Upper lobe of right lung (tissue), 1 donor: ENCODE data around the gene CDK18. TPM values are rescaled to one million over a fixed set of nuclear protein-coding genes. Genes with fewer than 3 reads are reported as not detected.

ENCODE experiments used
- ATAC-seq: fragments of 200-7000 bp; cut with Tn5 transposase; one replicate; pipeline ENCODE4 v1.9.1; 2020; ENCODE audit warnings: mild to moderate bottlenecking, moderate library complexity
- DNase-seq: peaks from one replicate; pipeline ENCODE4 v3.0.0-alpha.2; 2020
- H3K27ac ChIP-seq: fragments of 200-600 bp; one replicate; pipeline ENCODE4 v1.8.0; 2022
- H3K27me3 ChIP-seq: fragments of 200-600 bp; one replicate; pipeline ENCODE4 v1.8.0; 2022; ENCODE audit warnings: mild to moderate bottlenecking
- H3K36me3 ChIP-seq: fragments of 200-600 bp; one replicate; pipeline ENCODE4 v1.8.0; 2022
- H3K4me1 ChIP-seq: fragments of 200-600 bp; one replicate; pipeline ENCODE4 v1.8.0; 2022
- H3K4me3 ChIP-seq: fragments of 200-600 bp; one replicate; pipeline ENCODE4 v1.8.0; 2022; ENCODE audit warnings: mild to moderate bottlenecking
- H3K9me3 ChIP-seq: fragments of 200-600 bp; one replicate; pipeline ENCODE4 v1.8.0; 2022
- intact Hi-C: fragments of 100-400 bp; cut with DNase I; formaldehyde crosslinking; loops from one replicate; pipeline ENCODE4 v1.11.0; 2022
- total RNA-seq: library from RNA; stranded (reverse); fragmentation: NEBNext Ultra II Directional; extraction: Animal tissue kit (Norgen Biotek cat#: 25700); gene quantifications from one replicate; pipeline ENCODE4 v1.2.1, GENCODE V29; 2021
- TF ChIP-seq, protein P1 (sequence below): fragments of 200-600 bp; IDR thresholded peaks from one replicate; pipeline ENCODE4 v1.8.0; 2022; ENCODE audit warnings: antibody characterized with exemption
- donor health status: DM: no; HTN: yes; CAD: no; lungs with severe emphysema.

Gene CDK18
- total RNA-seq, 1 donor from 2014 or later, result 31.6 TPM

DNA sequence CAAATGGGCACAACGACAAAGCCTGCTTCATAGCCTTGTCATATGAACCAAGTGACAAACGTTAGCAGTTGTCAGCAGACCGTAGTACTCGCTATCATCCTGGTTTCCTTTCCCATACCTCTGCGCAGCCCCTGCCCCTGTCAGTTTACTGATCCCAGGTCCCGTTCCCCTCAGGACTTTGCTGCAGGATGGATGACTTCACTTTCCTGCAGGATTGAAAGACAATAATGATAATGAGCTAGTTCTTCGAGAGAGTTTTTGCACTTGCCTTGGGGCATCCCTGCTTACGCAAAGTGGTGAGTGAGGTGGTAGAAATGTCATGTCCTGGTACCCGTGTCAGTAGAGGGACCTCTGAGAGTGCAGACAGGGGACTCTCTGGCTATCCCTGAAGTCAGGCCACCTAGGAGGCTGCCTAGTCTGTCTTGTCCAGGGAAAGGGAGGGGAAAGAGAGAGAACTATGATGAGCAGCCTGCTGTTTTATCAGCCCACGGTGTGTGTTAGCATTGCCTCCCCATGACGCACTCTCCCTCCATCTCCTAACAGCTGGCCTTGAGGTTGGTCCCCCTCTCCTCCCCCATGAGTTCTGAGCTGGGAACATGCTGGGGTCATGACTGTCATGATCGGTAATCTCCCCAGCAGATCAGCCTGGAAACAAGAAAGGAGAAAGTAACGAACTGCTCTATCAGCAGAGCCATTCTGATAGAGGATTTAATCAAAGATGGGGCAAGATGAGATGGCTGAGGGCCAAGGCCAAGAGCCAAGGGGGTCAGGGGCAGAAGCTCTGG lies 73.6 kb downstream of the CDK18 start:
- no peaks in the 10 kb centered on the region for H3K36me3 ChIP-seq
- DNase-seq (peak; percentile 19), ATAC-seq (no peak)
- no peak overlapping the region for H3K27ac ChIP-seq
- H3K4me1 ChIP-seq, result peaks cover 2% of the 10 kb centered on the region
- TF ChIP-seq, protein P1, sequence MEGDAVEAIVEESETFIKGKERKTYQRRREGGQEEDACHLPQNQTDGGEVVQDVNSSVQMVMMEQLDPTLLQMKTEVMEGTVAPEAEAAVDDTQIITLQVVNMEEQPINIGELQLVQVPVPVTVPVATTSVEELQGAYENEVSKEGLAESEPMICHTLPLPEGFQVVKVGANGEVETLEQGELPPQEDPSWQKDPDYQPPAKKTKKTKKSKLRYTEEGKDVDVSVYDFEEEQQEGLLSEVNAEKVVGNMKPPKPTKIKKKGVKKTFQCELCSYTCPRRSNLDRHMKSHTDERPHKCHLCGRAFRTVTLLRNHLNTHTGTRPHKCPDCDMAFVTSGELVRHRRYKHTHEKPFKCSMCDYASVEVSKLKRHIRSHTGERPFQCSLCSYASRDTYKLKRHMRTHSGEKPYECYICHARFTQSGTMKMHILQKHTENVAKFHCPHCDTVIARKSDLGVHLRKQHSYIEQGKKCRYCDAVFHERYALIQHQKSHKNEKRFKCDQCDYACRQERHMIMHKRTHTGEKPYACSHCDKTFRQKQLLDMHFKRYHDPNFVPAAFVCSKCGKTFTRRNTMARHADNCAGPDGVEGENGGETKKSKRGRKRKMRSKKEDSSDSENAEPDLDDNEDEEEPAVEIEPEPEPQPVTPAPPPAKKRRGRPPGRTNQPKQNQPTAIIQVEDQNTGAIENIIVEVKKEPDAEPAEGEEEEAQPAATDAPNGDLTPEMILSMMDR, result no peak
- intact Hi-C loops, result no loop called here
- no peaks in the 10 kb centered on the region for H3K27me3 ChIP-seq
- H3K4me3 ChIP-seq, result no peak overlapping the region
- H3K9me3 ChIP-seq, result no peaks in the 10 kb centered on the region

DNA sequence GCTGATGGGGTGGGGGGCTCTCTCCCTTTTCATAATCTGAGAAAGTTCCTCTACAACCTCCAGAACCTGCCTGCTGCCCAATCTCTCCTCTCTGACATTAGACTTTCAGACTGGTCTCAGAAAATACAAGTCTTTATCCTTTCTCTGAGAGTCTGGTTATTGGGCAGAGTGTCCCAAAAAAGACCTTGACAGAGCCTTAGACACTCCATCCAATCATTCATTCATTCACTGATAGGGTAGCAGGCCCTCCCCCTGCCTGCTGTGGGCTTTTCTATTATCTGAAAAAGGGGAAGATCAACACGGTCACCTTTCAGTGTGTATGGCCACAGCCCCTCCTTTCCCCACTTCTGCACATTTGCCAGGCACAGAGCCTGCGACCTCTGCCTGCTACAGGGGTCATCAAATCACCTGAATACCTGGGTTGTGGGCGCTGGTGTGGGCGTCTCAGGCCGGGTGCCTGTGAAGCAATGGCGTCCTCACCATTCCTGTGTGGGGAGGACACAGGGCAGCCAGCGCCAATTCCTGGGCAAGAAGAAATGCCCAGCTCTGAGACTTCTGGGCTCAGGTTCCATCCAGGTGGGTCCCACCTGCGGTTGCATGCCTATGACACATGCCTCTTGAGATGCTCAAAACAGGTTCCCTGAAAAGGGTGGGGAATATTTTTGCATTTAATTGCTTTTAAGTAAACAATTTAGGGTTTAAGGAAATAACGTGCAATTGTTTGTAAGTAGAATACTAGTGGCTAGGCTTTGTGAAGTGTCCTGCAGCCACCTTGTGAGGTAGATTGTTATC lies 74.5 kb downstream of the CDK18 start:
- DNase-seq (peak; percentile 57), ATAC-seq (no peak)
- H3K27me3 ChIP-seq, result no peaks in the 10 kb centered on the region
- H3K27ac ChIP-seq, result no peak overlapping the region
- intact Hi-C loops, result no loop called here
- no peaks in the 10 kb centered on the region for H3K36me3 ChIP-seq
- peaks cover 10% of the 10 kb centered on the region for H3K4me1 ChIP-seq
- no peak overlapping the region for H3K4me3 ChIP-seq
- no peaks in the 10 kb centered on the region for H3K9me3 ChIP-seq
- TF ChIP-seq, protein P1, result no peak

DNA sequence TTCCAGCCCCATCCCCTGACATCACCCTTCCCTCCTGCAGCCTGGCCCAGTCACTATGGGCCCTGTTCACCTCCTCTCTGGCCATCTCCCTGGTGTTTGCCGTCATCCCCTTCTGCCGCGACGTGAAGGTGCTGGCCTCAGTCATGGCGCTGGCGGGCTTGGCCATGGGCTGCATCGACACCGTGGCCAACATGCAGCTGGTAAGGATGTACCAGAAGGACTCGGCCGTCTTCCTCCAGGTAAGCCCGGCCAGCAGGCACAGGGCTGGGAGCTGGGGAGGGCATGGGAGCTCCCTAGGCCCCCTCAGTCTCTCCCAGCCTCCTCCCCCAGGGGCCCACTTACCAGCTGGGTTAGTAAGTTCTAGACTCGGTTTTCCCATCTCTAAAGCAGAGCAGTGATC lies 75.2 kb downstream of the CDK18 start:
- H3K27me3 ChIP-seq, result no peaks in the 10 kb centered on the region
- H3K27ac ChIP-seq, result no peak overlapping the region
- H3K36me3 ChIP-seq, result no peaks in the 10 kb centered on the region
- peaks cover 10% of the 10 kb centered on the region for H3K4me1 ChIP-seq
- intact Hi-C loops, result no loop called here
- no peak overlapping the region for H3K4me3 ChIP-seq
- DNase-seq, result no peak
- no peaks in the 10 kb centered on the region for H3K9me3 ChIP-seq
- TF ChIP-seq, protein P1, result no peak
- ATAC-seq, result no peak

DNA sequence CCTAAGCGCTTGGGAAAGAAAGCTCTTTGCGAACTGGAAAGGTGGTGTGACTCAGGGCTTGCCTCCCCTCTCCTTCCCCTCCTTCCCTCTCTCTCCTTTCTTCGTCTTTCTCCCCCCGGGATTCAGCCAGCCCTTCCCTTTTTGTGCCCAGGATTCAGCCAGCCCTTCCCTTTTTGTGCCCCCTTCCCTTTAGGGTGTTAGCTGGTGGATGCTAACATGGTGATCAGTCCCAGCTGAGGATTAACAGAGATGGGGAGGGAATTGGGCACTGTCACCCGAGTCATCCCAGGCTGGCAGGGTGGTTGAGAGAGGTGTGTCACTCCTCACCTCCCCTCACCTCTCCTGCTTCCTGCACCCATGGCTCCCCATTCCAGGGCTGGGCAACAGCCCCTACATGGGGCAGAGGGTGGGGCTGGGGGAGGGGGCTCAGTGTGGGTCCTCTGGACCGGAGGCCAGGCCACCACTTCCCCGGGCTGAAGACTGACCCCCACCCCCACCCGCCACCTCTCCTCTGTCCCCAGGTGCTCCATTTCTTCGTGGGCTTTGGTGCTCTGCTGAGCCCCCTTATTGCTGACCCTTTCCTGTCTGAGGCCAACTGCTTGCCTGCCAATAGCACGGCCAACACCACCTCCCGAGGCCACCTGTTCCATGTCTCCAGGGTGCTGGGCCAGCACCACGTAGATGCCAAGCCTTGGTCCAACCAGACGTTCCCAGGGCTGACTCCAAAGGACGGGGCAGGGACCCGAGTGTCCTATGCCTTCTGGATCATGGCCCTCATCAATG lies 75.9 kb downstream of the CDK18 start:
- Histone ChIP-seq H3K27ac (no peak overlapping the region), H3K27me3 (no peaks in the 10 kb centered on the region), H3K4me1 (peaks cover 10% of the 10 kb centered on the region), H3K4me3 (no peak overlapping the region), H3K9me3 (no peaks in the 10 kb centered on the region), H3K36me3 (no peaks in the 10 kb centered on the region)
- no peak for DNase-seq
- intact Hi-C loops, result no loop called here
- TF ChIP-seq, protein P1, result no peak
- no peak for ATAC-seq

DNA sequence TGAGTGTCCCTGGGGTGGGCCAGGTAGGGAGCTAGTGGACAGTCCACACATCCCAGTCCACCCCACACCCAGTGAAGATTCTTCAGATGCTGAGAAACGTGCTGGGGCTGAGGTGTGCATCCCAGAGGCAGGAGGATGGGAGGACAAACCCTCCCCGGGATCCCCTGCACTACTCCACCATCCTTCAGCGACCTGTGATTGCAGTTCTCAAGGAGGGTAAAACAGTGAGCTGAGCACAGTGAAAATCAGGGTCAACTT lies 76.4 kb downstream of the CDK18 start:
- TF ChIP-seq, protein P1, result no peak
- H3K27me3 ChIP-seq, result no peaks in the 10 kb centered on the region
- no peak overlapping the region for H3K4me3 ChIP-seq
- DNase-seq (no peak), ATAC-seq (no peak)
- H3K9me3 ChIP-seq, result no peaks in the 10 kb centered on the region
- peaks cover 10% of the 10 kb centered on the region for H3K4me1 ChIP-seq
- intact Hi-C loops, result no loop called here
- no peaks in the 10 kb centered on the region for H3K36me3 ChIP-seq
- no peak overlapping the region for H3K27ac ChIP-seq
